ENCODE data around the gene OR10P1. TPM values are rescaled to one million over a fixed set of nuclear protein-coding genes. Genes with fewer than 3 reads are reported as not detected.

The OR10P1 gene
- total and polyA plus RNA-seq, 7 experiments from 2014 or later: not detected

GRCh38 chr12:55679691-55680090 is 43.0 kb downstream of the OR10P1 start:
- Mint-ChIP-seq H3K27me3 (peaks cover 25 to 50% (median 34%) of the 10 kb centered on the region in 5 donors), H3K4me1 (peaks cover 4 to 18% (median 12%) of the 10 kb centered on the region in 7 donors)

GRCh38 chr12:55681142-55682077 is 44.7 kb downstream of the OR10P1 start:
- POLR2A ChIA-PET: no interaction called here
- H3K36me3 Mint-ChIP-seq: no peaks in the 10 kb centered on the region
- Histone ChIP-seq H3K9me3 (ENCODE audit: control insufficient read depth in 2 of 3, low read length in 3 of 3) (no peaks in the 10 kb centered on the region), H3K36me3 (ENCODE audit: control insufficient read depth in 2 of 3, insufficient read depth in 3 of 3, low read length in 3 of 3) (no peaks in the 10 kb centered on the region), H3K27me3 (ENCODE audit: control insufficient read depth in 2 of 2, insufficient read depth in 2 of 2, low read length in 2 of 2) (no peaks in the 10 kb centered on the region), H3K4me3 (ENCODE audit: low read length) (no peak overlapping the region), H3K27ac (ENCODE audit: low read depth, low read length) (no peak overlapping the region), H3K4me1 (ENCODE audit: control insufficient read depth in 2 of 2, insufficient read depth in 2 of 2, low read length in 2 of 2) (no peaks in the 10 kb centered on the region)
- ATAC-seq (peak; percentile 40), DNase-seq (peak in 1 of 9 donors; percentile 7)
- peaks cover 4 to 18% (median 12%) of the 10 kb centered on the region in 7 donors for H3K4me1 Mint-ChIP-seq
- H3K4me3 Mint-ChIP-seq: peak overlapping the region in 3 of 10 donors; percentile 27 to 64 (median 37)
- CTCF ChIA-PET: no interaction called here
- H3K27ac Mint-ChIP-seq: peak overlapping the region in 1 of 9 donors; percentile 43
- H3K9me3 Mint-ChIP-seq: peaks cover 0 to 1% (median 0%) of the 10 kb centered on the region in 11 donors
- peaks cover 25 to 41% (median 31%) of the 10 kb centered on the region in 5 donors for H3K27me3 Mint-ChIP-seq
- intact Hi-C loops (cut with micrococcal nuclease): loop anchor here in 1 of 2 donors (1.0 kb wide), 1 partner anchor 56 kb away; no protein-coding TSS in a partner anchor

More at GRCh38 chr12:55679691-55680090, 43.0 kb downstream of the OR10P1 start:
- ChIA-PET CTCF (no interaction called here), POLR2A (no interaction called here)
- H3K36me3 ChIP-seq (ENCODE audit: control insufficient read depth in 2 of 3, insufficient read depth in 3 of 3, low read length in 3 of 3): no peaks in the 10 kb centered on the region
- intact Hi-C loops (cut with micrococcal nuclease): no loop called here
- H3K9me3 Mint-ChIP-seq: peaks cover 0 to 1% (median 0%) of the 10 kb centered on the region in 11 donors
- no peaks in the 10 kb centered on the region for H3K4me1 ChIP-seq (ENCODE audit: control insufficient read depth in 2 of 2, insufficient read depth in 2 of 2, low read length in 2 of 2)
- H3K4me3 ChIP-seq (ENCODE audit: low read length): no peak overlapping the region
- H3K27ac Mint-ChIP-seq: no peak overlapping the region
- H3K9me3 ChIP-seq (ENCODE audit: control insufficient read depth in 2 of 3, low read length in 3 of 3): no peaks in the 10 kb centered on the region
- DNase-seq (no peak), ATAC-seq (no peak)
- H3K36me3 Mint-ChIP-seq: no peaks in the 10 kb centered on the region
- no peaks in the 10 kb centered on the region for H3K27me3 ChIP-seq (ENCODE audit: control insufficient read depth in 2 of 2, insufficient read depth in 2 of 2, low read length in 2 of 2)
- no peak overlapping the region for H3K27ac ChIP-seq (ENCODE audit: low read depth, low read length)
- no peak overlapping the region for H3K4me3 Mint-ChIP-seq

DNA sequence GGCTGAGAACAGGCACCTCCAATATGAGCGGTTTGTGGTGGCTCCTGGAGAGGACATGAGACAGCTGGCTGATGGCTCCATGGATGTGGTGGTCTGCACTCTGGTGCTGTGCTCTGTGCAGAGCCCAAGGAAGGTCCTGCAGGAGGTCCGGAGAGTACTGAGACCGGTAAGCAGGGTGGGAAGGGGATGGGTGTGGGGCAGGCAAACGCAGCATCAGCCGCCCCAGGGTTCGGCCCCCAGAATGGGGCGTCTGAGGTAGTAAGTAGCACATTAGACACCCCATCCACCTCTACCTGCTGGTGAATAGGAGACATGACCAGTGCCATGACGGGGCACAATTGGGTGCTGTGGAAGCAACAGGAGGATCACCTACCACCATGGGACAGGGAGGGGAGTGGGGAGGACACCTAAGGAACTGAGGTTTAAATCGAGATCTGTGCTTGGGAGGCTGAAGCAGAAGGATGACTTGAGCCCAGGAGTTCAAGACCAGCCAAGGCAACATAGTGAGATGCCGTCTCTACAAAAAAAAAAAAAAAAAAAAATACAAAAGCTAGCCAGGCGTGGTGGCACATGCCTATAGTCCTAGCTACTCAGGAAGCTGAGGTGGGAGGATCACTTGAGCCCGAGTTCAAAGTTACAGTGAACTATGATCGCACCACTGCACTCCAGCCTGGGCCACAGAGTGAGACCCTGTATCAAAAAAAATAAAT is 45.5 kb downstream of the OR10P1 start:
- peaks cover 21 to 38% (median 31%) of the 10 kb centered on the region in 5 donors for H3K27me3 Mint-ChIP-seq
- CTCF ChIA-PET: no interaction called here
- intact Hi-C loops (cut with micrococcal nuclease): no loop called here
- H3K4me3 Mint-ChIP-seq: peak overlapping the region in 1 of 10 donors; percentile 21
- H3K36me3 ChIP-seq (ENCODE audit: control insufficient read depth in 2 of 3, insufficient read depth in 3 of 3, low read length in 3 of 3): no peaks in the 10 kb centered on the region
- POLR2A ChIA-PET: no interaction called here
- peaks cover 4 to 23% (median 14%) of the 10 kb centered on the region in 7 donors for H3K4me1 Mint-ChIP-seq
- no peaks in the 10 kb centered on the region for H3K36me3 Mint-ChIP-seq
- H3K27ac Mint-ChIP-seq: no peak overlapping the region
- H3K27ac ChIP-seq (ENCODE audit: low read depth, low read length): no peak overlapping the region
- H3K9me3 ChIP-seq (ENCODE audit: control insufficient read depth in 2 of 3, low read length in 3 of 3): no peaks in the 10 kb centered on the region
- H3K9me3 Mint-ChIP-seq: peaks cover 0 to 1% (median 0%) of the 10 kb centered on the region in 11 donors
- ATAC-seq (no peak), DNase-seq (no peak)
- H3K4me1 ChIP-seq (ENCODE audit: control insufficient read depth in 2 of 2, insufficient read depth in 2 of 2, low read length in 2 of 2): no peaks in the 10 kb centered on the region
- no peak overlapping the region for H3K4me3 ChIP-seq (ENCODE audit: low read length)
- H3K27me3 ChIP-seq (ENCODE audit: control insufficient read depth in 2 of 2, insufficient read depth in 2 of 2, low read length in 2 of 2): no peaks in the 10 kb centered on the region

GRCh38 chr12:55683676-55684075 is 47.0 kb downstream of the OR10P1 start:
- no peaks in the 10 kb centered on the region for H3K9me3 ChIP-seq (ENCODE audit: control insufficient read depth in 2 of 3, low read length in 3 of 3)
- Mint-ChIP-seq H3K27me3 (peaks cover 21 to 38% (median 31%) of the 10 kb centered on the region in 5 donors), H3K36me3 (no peaks in the 10 kb centered on the region), H3K4me1 (peaks cover 4 to 27% (median 14%) of the 10 kb centered on the region in 7 donors), H3K27ac (no peak overlapping the region), H3K9me3 (peaks cover 0 to 1% (median 0%) of the 10 kb centered on the region in 11 donors), H3K4me3 (no peak overlapping the region)
- intact Hi-C loops (cut with micrococcal nuclease): no loop called here
- DNase-seq (no peak), ATAC-seq (no peak)
- no peaks in the 10 kb centered on the region for H3K27me3 ChIP-seq (ENCODE audit: control insufficient read depth in 2 of 2, insufficient read depth in 2 of 2, low read length in 2 of 2)
- ChIA-PET POLR2A (no interaction called here), CTCF (no interaction called here)
- no peak overlapping the region for H3K27ac ChIP-seq (ENCODE audit: low read depth, low read length)
- no peaks in the 10 kb centered on the region for H3K4me1 ChIP-seq (ENCODE audit: control insufficient read depth in 2 of 2, insufficient read depth in 2 of 2, low read length in 2 of 2)
- no peaks in the 10 kb centered on the region for H3K36me3 ChIP-seq (ENCODE audit: control insufficient read depth in 2 of 3, insufficient read depth in 3 of 3, low read length in 3 of 3)
- no peak overlapping the region for H3K4me3 ChIP-seq (ENCODE audit: low read length)

GRCh38 chr12:55684761-55685370 is 48.2 kb downstream of the OR10P1 start:
- H3K27me3 Mint-ChIP-seq: peaks cover 19 to 31% (median 29%) of the 10 kb centered on the region in 5 donors
- no peaks in the 10 kb centered on the region for H3K27me3 ChIP-seq (ENCODE audit: control insufficient read depth in 2 of 2, insufficient read depth in 2 of 2, low read length in 2 of 2)

DNA sequence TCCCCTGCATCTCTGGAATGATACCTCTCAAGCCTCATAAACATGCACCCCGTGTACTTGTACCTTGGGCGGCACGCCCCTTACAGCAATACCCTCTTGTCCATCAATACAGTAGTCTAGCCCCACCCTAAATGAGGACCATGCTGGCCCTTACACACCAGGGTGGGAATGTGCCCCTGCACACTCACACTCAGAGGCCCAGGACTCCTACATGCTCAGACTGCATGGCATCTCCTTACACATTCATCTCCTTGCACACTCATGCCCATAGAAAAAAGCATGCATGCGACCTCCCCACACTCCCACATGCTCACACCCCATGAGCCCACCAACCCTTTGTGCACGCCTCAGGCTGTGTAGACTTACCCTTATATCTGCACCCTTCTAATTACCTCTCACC is 49.0 kb downstream of the OR10P1 start:
- Mint-ChIP-seq H3K27ac (no peak overlapping the region), H3K27me3 (peaks cover 12 to 26% (median 24%) of the 10 kb centered on the region in 5 donors), H3K36me3 (no peaks in the 10 kb centered on the region), H3K4me1 (peaks cover 4 to 27% (median 13%) of the 10 kb centered on the region in 7 donors), H3K4me3 (no peak overlapping the region), H3K9me3 (peaks cover 0 to 1% (median 0%) of the 10 kb centered on the region in 11 donors)
- no peak for DNase-seq
- CTCF ChIA-PET: no interaction called here
- ATAC-seq: no peak
- Histone ChIP-seq H3K36me3 (ENCODE audit: control insufficient read depth in 2 of 3, insufficient read depth in 3 of 3, low read length in 3 of 3) (no peaks in the 10 kb centered on the region), H3K27ac (ENCODE audit: low read depth, low read length) (no peak overlapping the region), H3K27me3 (ENCODE audit: control insufficient read depth in 2 of 2, insufficient read depth in 2 of 2, low read length in 2 of 2) (no peaks in the 10 kb centered on the region), H3K4me1 (ENCODE audit: control insufficient read depth in 2 of 2, insufficient read depth in 2 of 2, low read length in 2 of 2) (no peaks in the 10 kb centered on the region), H3K4me3 (ENCODE audit: low read length) (no peak overlapping the region), H3K9me3 (ENCODE audit: control insufficient read depth in 2 of 3, low read length in 3 of 3) (no peaks in the 10 kb centered on the region)
- POLR2A ChIA-PET: no interaction called here
- intact Hi-C loops (cut with micrococcal nuclease): no loop called here

More at GRCh38 chr12:55684761-55685370, 48.2 kb downstream of the OR10P1 start:
- Histone ChIP-seq H3K4me3 (ENCODE audit: low read length) (no peak overlapping the region), H3K9me3 (ENCODE audit: control insufficient read depth in 2 of 3, low read length in 3 of 3) (no peaks in the 10 kb centered on the region), H3K27ac (ENCODE audit: low read depth, low read length) (no peak overlapping the region), H3K36me3 (ENCODE audit: control insufficient read depth in 2 of 3, insufficient read depth in 3 of 3, low read length in 3 of 3) (no peaks in the 10 kb centered on the region), H3K4me1 (ENCODE audit: control insufficient read depth in 2 of 2, insufficient read depth in 2 of 2, low read length in 2 of 2) (no peaks in the 10 kb centered on the region)
- peaks cover 4 to 27% (median 14%) of the 10 kb centered on the region in 7 donors for H3K4me1 Mint-ChIP-seq
- ATAC-seq (no peak), DNase-seq (no peak)
- no peaks in the 10 kb centered on the region for H3K36me3 Mint-ChIP-seq
- ChIA-PET CTCF (no interaction called here), POLR2A (no interaction called here)
- intact Hi-C loops (cut with micrococcal nuclease): no loop called here
- no peak overlapping the region for H3K27ac Mint-ChIP-seq
- peaks cover 0 to 1% (median 0%) of the 10 kb centered on the region in 11 donors for H3K9me3 Mint-ChIP-seq
- H3K4me3 Mint-ChIP-seq: no peak overlapping the region
